ENCODE data around the gene SCFD2.

SCFD2 gene

DNA sequence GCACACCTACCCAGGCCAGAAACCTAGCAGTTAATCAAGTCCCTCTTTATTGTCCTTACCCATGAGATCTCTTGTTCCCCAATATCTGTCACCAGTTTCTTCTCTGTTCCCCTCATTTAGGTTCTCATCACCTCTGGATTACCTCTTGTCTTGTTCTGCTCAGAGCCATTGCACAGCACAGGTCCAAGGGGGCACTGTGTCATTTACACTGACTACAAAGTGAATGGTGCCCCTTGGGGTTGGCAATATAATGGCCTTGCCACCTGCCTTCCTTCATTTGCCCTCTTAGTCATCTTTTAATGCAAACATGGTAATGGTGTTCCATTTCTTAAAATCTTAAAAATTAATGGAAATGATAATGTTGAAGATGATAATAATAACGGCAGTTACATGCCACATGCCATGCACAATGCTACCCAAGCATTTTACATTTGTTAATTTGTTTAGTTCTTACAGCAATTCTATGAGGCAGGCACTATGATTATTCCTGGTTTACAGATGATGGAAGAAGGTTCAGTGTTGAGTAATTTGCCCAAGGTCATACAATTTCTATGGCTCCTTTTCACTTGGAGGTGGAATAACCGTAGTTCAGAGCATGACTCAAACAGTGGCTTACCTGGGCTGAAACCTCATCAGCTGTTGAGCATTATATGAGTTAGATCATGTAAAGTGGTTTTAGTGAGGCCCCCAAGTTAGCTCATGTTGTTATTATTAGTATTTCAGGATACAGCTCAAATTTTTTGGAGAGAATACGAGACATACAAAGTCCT lies 385.9 kb downstream of the SCFD2 start:
- TF ChIP-seq, protein P1, sequence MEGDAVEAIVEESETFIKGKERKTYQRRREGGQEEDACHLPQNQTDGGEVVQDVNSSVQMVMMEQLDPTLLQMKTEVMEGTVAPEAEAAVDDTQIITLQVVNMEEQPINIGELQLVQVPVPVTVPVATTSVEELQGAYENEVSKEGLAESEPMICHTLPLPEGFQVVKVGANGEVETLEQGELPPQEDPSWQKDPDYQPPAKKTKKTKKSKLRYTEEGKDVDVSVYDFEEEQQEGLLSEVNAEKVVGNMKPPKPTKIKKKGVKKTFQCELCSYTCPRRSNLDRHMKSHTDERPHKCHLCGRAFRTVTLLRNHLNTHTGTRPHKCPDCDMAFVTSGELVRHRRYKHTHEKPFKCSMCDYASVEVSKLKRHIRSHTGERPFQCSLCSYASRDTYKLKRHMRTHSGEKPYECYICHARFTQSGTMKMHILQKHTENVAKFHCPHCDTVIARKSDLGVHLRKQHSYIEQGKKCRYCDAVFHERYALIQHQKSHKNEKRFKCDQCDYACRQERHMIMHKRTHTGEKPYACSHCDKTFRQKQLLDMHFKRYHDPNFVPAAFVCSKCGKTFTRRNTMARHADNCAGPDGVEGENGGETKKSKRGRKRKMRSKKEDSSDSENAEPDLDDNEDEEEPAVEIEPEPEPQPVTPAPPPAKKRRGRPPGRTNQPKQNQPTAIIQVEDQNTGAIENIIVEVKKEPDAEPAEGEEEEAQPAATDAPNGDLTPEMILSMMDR (IDR thresholded peaks at IDR 0.05; ENCODE audit: low read depth, low read length) = no peak
- H3K4me3 ChIP-seq (ENCODE audit: low read depth, low read length) = no peak overlapping the region

DNA sequence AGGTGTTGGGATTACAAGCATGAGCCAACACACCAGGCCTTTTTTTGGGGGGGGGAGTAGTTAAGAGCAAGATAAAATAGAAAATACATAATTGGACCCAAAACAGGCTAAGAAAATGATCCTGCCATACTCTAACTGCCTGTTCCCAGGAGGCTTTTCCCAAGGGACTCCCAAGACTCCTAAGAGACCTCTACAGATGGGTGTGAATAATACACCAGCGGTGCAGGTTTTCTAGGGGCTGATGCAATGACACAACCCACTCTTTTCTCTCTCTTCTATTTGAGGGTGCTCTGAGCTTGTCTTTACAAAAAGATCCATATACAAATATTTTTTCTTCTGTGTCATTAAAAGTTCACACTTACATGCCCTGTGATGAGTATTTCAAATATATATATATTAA lies 386.8 kb downstream of the SCFD2 start:
- TF ChIP-seq, protein P1 (IDR thresholded peaks at IDR 0.05; ENCODE audit: low read depth, low read length) = no peak

GRCh38 chr4:52977252-52977651 lies 388.6 kb downstream of the SCFD2 start:
- TF ChIP-seq, protein P1 (IDR thresholded peaks at IDR 0.05; ENCODE audit: low read depth, low read length) = no peak

More for the DNA sequence above, 386.8 kb downstream of the SCFD2 start:
- H3K4me3 ChIP-seq (ENCODE audit: low read depth, low read length) = no peak overlapping the region

GRCh38 chr4:52976523-52977230 lies 389.2 kb downstream of the SCFD2 start:
- no peak overlapping the region for H3K4me3 ChIP-seq (ENCODE audit: low read depth, low read length)

More at GRCh38 chr4:52977252-52977651, 388.6 kb downstream of the SCFD2 start:
- no peak overlapping the region for H3K4me3 ChIP-seq (ENCODE audit: low read depth, low read length)

DNA sequence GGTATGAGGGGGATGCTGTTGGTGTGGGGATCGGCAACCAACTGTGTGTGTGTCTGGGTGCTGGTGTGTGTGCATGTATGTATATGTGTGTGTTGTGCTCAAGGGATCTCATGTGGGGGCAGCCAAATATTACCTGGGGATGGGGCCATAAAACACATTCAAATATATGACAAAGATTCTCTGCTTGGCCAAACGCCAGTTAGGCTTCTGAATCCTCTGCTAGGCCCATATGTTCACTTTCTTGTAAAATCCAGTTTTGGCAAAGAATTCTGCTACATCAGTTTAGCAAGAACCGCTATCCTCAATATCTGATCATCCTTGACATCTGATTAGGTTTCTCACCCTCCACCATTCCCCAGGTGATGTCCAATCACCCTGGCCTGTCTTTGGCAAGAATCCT lies 397.2 kb downstream of the SCFD2 start:
- H3K4me3 ChIP-seq (ENCODE audit: low read depth, low read length) = no peak overlapping the region
- TF ChIP-seq, protein P1 (IDR thresholded peaks at IDR 0.05; ENCODE audit: low read depth, low read length) = no peak

More at GRCh38 chr4:52976523-52977230, 389.2 kb downstream of the SCFD2 start:
- TF ChIP-seq, protein P1 (IDR thresholded peaks at IDR 0.05; ENCODE audit: low read depth, low read length) = no peak

DNA sequence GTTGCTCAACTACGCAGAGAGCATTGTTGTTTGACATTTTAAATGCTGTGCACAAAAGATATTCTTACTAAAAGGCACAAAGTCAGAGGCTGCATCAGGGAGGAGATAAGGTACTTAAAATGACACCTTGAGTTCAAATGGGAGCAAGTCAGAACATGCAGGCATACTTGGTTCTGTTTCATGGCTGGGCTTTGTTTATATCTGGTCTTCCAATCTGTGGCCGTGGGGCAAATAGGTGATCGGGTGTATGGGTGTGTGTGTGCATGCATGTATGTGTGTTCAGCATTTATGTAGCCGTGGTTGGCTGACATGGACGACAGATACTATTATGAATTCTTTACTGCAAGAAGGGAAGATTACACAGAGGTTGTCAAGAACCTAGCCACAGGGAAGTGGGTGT lies 397.6 kb downstream of the SCFD2 start:
- no peak overlapping the region for H3K4me3 ChIP-seq (ENCODE audit: low read depth, low read length)
- TF ChIP-seq, protein P1 (IDR thresholded peaks at IDR 0.05; ENCODE audit: low read depth, low read length) = no peak

- H3K4me3 ChIP-seq (ENCODE audit: low read depth, low read length) = no peak overlapping the region
- TF ChIP-seq, protein P1 (IDR thresholded peaks at IDR 0.05; ENCODE audit: low read depth, low read length) = no peak
These were observed 399.1 kb downstream of the SCFD2 start for GRCh38 chr4:52966781-52967180.
